Hematopoietic multipotent progenitor cell treated with erythropoietin and hydrocortisone succinate and interleukin-3 and kit ligand, for 8 days (in vitro differentiated cells): ENCODE data around the gene CNST.
"Not testable (repeated sequence)": the region's sequence is repeated elsewhere in the genome, so short reads cannot be mapped to it uniquely, and the experiment has no call there.

ENCODE experiments used
- DNase-seq: peaks from one replicate; pipeline ENCODE4 v3.0.0-alpha.2; 2015

Gene CNST

DNA sequence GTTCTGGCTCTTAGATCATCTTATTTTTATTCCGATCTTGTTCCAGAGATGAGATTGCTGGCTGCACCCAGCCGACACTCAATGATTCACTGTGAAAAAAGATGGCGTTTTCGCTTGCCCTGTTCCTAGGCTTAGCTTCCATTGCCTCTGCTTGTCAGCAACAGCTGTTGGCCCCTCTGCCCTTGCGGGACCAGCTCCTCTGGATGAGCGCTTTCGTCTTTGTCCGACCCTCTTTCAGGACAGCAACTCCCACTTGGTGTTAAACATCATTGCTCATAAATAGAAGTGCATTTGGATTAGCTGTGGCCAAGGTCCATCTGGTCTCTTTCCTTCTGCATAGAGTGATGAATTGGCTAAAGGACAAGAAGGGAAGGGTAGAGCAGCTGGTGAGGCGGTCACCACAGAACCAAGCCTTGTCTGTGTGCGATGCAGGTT lies 114.5 kb downstream of the CNST start:
- DNase-seq: no peak

DNA sequence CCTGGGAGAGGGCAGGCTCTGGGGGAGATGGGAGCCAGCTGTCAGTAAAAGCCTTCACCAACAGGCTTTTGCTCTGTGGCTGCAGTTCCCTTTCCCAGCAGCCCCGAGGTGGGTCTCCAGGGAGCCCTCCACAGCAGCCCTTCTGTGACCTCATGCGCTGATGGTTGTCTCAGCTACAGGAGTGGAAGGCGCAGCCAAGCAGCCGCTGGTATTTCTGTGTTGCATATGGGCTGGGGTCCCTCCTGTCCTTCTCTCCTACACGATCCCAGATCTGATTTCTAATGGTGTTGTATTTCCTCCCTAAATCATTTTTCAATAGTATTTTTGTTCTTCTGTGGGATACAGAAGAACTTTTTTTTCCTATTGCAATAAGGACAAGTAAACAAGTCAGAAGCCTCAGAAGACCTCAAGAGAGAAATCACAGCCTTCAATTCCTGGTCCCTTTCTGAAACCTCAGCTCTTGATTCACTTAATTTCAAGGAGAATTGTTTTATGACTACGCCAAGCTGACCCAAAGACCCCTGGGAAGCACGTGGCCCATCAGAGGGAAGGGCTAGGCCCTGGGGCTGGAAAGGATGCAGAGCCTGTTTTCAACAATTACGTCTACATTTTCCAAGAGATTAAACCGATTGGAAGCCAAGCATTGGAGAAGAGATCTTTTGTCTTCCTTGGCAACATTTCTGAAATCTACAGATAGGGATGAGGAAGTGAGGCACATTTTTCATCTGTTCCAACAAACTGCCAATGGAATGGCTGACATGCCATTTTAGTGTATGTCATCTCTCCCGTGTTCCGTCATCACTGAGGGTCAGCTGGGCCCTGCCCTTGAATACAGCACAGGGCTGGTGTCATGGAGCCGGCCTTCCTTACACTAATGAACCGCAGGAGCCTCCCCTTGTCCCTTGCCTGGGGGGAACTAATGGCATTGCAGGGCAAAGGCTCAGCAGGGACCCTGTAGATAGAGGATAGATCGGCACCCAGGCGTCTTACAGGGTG lies 115.9 kb downstream of the CNST start:
- no peak for DNase-seq

DNA sequence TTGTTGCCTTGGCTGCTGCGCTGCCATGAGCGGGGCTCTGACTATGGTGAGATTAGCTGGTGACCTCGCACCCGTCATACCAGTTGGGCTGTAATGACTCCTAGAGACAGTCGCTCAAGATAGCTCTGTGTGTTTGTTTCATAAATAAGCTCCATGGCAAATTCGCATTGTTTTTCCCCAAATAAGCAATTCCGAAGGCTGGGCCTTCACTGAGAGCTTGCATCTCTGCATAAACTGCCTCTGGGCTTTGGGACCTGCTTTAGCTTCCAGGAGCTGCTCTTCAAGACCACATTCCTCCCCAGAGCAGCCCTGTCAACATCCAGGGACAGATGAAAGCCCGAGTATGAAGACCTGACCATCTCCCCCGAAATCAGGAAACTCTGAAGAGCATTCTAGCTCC lies 117.3 kb downstream of the CNST start:
- no peak for DNase-seq

DNA sequence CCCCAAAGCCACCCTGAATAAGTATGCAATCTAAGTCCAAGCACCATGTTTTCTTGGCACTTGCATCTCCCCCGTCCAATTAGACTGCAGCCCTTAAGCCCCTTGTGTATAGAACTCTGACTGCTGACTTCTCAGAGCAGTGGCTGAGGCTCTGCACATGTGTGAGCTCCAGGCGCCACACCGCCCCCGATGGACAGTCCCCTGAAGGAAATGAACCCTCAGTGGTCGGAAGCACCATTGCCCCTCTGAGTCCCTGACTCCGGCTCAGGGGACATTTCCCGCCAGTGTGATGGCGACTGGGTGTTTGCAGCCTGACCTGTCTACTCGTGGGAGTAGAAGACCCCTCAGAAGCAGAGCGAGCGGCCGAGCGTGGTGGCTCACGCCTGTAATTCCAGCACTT lies 120.7 kb downstream of the CNST start:
- no peak for DNase-seq

DNA sequence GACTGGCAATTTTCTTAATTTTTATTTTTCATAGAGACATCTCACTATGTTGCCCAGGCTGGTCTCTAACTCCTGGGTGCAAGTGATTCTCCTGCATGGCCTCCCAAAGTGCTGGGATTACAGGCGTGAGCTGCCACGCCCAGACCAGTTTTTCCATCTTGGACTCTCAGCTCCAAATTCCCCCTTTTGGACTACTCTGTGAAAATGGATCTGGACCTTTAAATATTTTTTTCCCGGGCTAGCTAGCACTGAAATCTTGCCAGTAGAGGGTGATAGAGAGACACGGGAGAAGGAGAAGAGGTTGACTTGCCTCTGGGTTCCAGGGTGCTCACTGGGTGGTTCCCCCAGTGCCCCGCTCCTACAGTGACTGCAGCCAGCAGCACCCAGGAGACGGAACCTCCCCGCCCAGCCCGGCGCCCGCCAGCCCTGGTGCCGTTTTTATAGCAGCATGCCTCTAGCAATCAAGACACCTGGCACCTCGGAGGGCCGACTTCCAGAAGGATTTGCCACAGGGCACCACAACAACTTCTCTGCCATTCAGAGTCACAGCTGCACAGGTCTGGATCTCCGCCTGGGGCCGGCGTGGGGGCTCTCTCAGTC lies 123.3 kb downstream of the CNST start:
- DNase-seq: peak; percentile 83

DNA sequence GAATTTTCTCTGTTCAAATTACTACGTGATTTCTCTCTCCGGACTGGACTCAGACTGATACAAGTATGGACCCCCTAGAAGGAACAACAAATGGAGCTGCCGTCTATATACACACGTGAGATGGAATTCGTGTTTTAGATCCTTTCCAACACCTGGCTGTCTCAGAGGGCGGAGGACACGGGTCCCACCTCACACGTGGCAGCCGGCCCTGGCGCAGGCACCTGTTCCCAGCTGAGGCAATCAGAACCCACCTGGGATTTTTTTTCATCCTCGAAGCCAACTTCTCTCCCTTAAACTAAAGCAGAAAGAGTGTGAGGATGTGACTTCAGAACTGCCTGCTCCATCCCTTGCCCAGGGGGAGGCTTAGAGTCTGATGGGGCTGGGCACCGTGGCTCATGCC lies 123.8 kb downstream of the CNST start:
- no peak for DNase-seq

DNA sequence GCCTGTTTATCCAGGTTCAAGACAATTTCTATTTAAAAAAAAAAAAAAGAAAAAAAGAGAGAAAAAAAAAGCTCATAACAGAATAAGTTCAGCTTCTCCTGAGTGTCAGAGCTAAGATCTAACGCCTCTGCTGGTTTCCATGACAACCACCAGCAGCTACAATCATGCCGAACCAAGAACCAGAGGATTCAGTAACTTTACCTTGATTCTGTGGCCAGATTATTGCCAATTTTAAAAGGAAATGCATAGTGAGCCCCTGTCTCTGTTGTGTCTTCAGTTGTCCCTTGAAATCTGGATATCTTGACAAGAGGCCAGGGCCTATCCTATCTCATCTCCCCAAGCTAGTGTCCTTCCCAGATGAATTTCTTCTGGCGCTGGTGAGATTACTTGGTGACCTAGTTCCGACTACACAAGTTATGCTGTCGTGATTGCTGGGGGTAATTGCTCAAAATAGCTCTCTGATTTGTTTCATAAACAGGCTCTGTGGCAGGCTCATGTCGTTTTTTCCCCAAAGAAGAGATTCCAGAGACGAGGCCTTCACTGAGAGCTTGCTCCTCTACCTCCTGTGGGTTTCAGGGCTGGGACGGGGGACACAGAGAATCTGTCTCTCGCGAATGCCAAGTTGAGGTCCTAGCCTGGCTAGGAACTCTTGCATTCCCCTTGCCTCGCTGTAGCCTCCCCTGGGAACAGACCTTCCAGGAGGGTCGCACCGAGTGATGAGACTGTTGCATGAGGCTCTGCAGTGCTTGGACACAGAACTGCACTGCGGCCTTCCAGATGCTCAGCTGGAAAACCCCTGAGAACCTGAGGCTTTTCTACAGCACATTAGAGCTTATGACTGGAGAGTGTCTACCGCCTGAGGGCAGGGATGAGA lies 125.6 kb downstream of the CNST start:
- no peak for DNase-seq

DNA sequence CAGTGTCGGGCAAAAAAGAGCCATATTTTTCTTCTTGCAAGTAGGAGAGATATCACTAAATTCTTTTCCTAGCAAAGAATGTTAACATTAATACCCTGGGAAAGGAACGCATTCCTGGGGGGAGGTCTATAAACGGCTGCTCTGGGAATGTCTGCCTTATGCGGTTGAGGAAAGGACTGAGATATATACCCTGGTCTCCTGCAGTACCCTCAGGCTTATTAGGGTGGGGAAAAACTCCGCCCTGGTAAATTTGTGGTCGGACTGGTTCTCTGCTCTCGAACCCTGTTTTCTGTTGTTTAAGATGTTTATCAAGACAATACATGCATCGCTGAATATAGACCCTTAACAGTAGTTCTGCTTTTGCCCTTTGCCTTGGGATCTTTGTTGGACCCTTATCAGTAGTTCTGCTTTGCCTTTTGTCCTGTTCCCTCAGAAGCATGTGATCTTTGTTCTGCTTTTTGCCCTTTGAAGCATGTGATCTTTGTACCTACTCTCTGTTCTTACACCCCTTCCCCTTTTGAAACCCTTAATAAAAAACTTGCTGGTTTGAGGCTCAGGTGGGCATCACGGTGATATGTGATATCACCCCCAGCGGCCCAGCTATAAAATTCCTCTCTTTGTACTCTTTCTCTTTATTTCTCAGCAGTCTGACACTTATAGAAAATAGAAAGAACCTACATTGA lies 128.1 kb downstream of the CNST start:
- DNase-seq: peak; percentile 24

DNA sequence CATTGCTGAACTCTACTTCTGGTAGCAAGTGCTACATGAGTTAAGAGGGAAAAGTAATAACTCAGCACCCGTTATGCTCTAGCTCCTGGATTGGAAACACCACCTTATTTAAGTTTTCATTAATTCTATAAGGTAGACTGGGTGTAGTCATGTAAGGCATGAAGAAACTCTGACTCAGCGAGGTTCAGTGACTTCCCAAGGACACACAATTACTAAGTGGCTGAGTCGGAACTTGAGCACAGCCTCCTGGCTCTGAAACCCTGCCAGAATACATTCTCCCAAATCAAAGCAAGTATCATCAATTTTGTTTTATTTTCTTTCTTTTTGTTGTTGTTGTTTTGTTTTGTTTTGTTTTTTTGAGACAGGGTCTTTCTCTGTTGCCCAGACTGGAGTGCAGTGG lies 128.9 kb downstream of the CNST start:
- DNase-seq: no peak

DNA sequence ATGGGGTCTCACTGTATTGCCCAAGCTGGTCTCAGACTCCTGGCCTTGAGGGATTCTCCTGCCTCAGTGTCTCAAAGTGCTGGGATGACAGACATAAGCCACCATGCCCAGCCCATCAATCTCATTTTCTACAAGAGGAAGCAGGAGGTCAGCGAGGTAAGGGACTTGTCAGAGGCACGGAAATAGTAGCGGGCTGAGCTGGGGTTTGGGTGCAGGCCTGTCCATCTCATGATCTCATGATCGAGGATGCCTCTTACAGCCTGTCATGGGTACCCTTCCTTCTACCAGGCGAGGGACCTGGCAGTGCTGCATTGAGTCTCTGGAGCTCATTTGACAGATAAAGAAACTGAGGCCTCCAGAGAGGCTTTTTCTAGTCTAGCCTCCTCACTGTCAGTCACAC lies 129.4 kb downstream of the CNST start:
- no peak for DNase-seq

DNA sequence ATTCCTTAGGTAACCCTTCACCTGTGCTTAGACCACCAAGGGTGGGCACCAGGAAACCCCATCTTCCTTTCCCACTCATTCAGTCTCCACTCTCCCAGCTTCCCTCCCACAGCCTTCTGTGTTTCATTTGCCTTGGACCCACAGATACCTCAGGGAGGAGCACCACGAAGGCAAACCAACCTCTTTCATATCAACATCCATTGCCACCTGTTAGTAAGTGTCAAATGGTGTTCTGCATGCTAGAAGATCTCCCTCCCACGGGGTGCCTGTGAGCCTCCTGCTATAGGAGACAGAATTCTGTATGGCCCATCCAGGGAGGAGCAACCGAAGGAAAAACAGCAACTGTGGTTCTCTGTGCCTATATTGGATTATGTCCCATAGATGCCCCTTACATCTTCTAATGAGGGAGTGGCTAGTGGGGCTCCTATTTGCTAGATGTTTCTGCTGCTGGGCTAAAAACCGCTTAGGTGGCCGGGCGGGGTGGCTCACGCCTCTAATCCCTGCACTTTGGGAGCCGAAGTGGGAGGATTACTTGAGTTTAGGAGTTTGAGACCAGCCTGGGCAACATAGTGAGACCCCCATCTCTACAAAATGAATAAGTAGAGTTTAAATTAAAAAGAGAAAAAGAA lies 132.3 kb downstream of the CNST start:
- DNase-seq: no peak

DNA sequence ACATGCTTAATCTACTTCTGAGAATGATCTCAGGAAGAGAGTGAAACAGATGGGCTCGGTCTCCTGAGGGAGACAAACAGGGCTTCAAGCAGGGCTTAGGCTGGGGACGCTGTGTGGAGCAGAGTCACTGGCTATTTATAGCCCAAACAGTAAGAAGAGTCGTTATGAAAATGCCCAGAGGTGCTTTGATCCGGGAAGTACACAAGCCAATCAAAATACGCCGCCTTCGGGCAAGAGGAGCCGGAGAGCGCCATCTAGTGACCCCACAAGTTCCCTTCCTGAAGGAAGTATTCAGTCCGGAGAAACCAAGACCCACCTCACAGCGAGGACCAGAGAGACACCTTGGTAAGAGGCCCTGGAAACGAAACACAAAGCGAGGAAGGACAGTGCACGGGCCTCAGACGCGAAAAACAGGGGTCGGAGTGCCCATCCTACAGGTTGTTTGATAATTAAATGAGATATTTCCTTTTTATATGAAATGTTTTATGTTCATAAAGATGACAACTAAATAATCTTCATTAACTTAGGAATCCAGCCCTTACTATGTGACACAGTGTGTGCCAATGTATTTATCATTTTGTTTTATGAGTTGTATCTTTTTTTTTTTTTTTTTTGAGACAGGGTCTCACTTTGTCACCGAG lies 133.0 kb downstream of the CNST start:
- DNase-seq: peak; percentile 92

DNA sequence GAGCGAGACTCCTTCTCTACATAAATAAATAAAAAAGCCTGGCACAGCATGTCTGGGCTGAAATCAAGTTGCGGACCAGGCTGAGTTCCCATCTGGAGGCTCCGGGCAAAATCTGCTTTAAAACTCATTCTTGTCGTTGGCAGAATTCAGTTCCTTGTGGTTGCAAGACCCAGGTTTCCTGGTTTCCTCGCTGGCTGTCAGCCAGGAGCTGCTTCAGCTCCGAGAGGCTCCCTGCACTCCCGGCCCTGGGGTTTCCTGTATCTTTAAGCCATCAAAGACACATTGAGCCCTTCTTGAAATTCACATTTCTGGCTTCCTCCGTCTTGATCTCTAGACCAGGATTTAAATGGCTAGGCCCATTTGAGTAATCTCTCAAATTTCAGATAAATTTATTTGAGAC lies 137.3 kb downstream of the CNST start:
- DNase-seq: no peak

DNA sequence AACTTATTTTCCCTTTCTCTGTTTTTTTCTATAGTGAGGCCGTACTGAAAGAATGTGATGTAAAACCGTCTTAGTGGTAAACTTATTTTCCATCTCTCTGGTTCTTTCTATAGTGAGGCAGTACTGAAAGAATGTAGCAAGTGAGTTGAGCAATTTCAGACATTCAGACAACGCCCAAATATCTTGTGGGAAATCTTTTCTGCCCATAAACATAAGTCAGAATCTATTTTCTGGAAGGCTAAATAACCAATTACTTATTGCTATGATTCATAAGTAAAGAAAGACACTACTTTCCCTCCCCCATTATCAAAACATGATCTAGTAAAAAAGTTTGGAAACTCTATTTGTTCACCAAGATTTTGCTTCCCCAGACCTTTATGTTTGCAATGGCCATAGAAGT lies 139.1 kb downstream of the CNST start:
- no peak for DNase-seq

DNA sequence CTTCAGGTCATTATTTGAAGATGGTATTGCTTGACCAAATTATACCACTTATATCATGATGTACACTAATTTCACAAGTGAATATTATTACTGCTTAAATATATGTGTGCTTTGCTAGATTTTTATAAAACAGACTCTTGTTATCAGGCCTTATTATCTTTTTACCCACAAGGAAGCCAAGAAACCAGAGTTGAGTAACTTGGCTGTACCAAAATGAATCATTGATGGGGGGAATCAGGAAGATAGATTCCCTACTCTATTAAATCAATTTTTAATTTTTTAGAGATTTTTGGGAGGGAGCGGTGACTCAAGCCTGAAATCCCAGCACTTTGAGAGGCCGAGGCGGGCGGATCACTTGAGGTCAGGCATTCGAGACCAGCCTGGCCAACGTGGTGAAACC lies 141.9 kb downstream of the CNST start:
- no peak for DNase-seq

DNA sequence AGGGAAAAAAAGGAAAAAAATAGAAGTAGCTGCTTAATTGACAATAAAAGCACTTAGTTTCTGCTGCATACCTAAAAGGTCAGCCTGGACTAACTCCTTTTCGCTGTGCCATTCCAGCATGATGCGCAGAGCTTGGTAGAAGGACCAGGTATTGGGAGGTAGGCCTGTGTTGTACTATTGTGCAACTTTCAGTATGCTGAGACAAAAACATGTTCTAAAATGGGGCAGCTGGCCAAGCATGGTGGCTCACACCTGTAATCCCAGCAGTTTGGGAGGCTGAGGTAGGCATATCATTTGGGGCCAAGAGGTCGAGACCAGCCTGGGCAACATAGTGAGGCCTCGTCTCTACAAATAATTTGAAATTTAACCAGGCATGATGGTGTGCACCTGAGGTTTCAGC lies 142.9 kb downstream of the CNST start:
- DNase-seq: no peak

DNA sequence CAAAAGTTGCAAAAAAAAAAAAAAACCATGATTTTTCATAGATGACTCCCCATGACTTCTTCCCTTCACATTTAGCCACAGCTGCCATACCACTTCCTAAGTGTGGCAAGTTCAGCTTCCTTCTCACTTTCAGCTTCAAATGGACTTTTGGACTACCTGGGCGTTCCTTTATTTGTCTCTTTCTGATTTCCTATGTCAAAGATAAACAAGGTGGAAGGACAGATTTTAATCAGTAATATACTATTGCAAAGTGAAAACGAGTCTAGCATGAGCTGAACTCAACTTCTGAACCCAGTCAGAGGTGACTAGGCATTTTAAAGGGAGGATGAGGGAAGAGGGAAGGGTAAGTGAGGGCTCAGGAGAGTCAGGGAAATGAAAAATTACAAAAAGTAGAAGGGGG lies 143.6 kb downstream of the CNST start:
- DNase-seq: no peak

DNA sequence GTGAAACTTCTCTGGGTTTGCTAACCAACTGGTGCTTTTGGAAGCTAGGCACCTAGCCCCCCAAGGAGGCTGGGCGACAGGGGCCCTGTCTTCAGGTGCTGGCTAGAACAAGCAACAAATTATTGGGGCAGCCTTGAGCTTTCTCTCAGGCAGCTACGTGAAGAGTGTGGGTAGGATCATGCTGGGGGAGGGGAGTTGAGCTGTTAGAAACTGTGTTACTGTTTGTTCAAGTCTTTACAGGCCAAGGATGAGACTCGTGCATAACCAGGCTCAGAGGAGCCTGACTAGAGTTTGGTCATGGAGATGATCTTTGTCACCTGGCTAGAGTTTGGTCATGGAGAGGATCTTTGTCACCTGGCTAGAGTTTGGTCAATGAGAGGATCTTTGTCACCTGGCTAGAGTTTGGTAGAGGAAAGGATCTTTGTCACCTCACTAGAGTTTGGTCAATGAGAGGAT lies 145.3 kb downstream of the CNST start:
- no peak for DNase-seq

DNA sequence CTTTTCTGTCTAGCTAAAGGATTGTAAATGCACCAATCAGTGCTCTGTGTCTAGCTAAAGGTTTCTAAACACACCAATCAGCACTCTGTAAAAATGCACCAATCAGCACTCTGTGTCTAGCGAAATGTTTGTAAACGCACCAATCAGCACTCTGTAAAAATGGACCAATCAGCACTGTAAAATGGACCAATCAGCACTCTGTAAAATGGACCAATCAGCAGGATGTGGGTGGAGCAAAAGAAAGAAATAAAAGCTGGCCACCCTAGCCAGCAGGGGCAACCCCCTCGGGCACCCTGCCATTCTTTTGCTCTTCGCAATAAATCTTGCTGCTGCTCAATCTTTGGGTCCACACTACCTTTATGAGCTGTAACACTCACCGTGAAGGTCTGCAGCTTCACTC lies 146.2 kb downstream of the CNST start:
- DNase-seq: not testable (repeated sequence)
